HG02798 (cell line): ENCODE data around the gene UBE2G2.
A peak's percentile ranks its signal among the peaks of the same experiment; 100 is the strongest.

Experiments used
- ATAC-seq: cut with Tn5 transposase; IDR thresholded peaks from one replicate; pipeline ENCODE4 v1.9.1; 2021; ENCODE audit warnings: mild to moderate bottlenecking; ENCODE audit not compliant: unreplicated experiment, poor library complexity

The UBE2G2 gene

GRCh38 chr21:44792702-44793591, 8.7 kb downstream of the UBE2G2 start:
- peak; percentile 68 for ATAC-seq

- no peak for ATAC-seq
Measured at GRCh38 chr21:44791993-44792392, 9.6 kb downstream of the UBE2G2 start.

GRCh38 chr21:44791246-44791645, 10.4 kb downstream of the UBE2G2 start:
- ATAC-seq: no peak

GRCh38 chr21:44790368-44790767, 11.3 kb downstream of the UBE2G2 start:
- no peak for ATAC-seq

GRCh38 chr21:44789880-44790279, 11.7 kb downstream of the UBE2G2 start:
- ATAC-seq: no peak

DNA sequence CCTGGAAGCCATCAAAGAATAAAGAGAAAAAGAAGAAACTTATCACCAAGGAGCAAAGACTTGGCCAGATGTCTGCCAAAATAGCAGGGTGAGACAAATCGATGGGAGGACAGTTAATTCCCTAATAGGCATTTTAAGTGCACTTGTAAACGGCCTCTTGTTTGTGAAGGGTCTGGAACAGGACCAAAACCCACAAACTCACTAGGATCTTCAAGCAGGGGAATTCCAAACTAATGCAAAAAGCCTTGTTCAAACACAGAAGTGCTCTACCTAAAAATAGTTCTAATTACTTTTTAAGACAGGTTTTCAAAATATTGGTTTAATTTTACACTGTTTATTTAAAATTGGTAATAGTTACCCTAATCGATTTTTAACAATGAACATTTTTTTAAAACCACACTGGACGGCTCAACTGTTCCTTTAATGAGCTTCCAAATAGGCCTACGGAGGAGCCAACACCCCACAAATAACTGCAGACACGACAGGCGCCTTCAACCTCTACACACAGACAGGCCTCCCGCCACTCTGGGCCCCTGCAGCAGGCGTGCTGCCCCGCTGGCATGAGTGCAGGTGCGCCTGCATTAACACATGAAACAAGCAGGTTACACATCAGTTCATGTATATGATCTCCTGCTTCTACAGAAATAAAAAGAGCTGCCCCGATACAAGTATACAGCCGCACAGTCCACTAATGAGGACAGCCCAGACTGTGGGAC, 15.8 kb downstream of the UBE2G2 start:
- no peak for ATAC-seq

- ATAC-seq: no peak
Measured at GRCh38 chr21:44784810-44785209, 16.8 kb downstream of the UBE2G2 start.

- ATAC-seq: no peak
Measured at GRCh38 chr21:44783020-44783696, 18.5 kb downstream of the UBE2G2 start.

- ATAC-seq: no peak
Measured at GRCh38 chr21:44780767-44781459, 20.7 kb downstream of the UBE2G2 start.

DNA sequence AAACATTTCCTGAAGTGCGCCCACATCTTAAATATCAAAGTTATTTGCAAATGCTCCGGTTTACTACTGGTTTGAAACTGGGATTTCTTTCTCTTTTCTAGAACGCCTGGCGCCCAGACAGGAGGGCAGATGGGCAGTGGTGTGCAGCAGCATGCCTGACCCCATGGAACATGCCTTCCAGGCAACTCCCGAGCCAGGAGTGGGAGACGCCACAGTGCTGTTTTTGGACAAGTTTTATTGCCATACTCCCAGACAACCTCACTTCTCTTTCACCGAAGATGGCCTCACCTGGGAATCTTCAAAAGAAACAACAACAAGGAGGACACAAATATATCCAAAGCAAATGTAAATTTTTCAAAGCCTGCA, 21.5 kb downstream of the UBE2G2 start:
- ATAC-seq: no peak

- no peak for ATAC-seq
Measured at GRCh38 chr21:44779417-44780136, 22.0 kb downstream of the UBE2G2 start.

- no peak for ATAC-seq
Measured at GRCh38 chr21:44778983-44779382, 22.6 kb downstream of the UBE2G2 start.

DNA sequence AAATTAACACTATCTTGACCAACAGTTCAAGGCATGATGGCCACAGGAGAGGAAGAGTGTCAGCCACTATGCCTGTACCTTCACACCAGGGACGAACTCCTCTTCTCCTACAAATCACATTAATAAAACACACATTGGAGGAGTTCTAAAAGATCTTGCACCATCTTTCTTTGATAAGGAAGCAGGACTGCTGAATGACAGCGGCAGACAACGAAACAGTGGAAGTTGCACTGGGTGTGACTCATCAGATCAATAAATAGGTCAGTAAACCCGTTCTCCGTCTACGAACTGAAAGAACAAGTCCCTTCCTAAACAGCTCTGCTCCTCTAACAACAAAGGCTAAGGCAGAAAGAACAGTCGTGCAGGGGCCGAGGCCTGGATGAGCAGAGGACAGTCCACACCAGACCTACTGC, 23.1 kb downstream of the UBE2G2 start:
- ATAC-seq: no peak

DNA sequence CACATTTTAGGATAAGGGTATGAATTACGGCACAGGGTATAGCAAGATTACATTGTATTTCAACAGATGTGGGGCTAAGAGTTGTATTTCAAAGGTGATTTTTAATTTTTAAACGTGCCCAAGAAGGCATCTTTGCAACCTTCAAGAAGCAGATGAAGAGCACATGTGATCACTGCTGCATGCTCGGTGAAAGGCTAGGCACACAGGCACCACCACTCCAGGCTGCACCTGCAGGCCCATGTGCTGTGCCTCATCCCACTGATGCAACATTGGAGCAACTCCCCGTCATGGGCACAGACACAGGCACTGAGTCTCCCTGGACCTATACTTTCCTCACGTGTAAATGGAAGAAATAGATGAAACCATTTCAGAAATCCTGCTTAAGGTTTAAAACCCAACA, 23.5 kb downstream of the UBE2G2 start:
- ATAC-seq: no peak

- ATAC-seq: no peak
Measured at GRCh38 chr21:44774972-44775371, 26.6 kb downstream of the UBE2G2 start.

- ATAC-seq: no peak
Measured at GRCh38 chr21:44773291-44773932, 28.2 kb downstream of the UBE2G2 start.

DNA sequence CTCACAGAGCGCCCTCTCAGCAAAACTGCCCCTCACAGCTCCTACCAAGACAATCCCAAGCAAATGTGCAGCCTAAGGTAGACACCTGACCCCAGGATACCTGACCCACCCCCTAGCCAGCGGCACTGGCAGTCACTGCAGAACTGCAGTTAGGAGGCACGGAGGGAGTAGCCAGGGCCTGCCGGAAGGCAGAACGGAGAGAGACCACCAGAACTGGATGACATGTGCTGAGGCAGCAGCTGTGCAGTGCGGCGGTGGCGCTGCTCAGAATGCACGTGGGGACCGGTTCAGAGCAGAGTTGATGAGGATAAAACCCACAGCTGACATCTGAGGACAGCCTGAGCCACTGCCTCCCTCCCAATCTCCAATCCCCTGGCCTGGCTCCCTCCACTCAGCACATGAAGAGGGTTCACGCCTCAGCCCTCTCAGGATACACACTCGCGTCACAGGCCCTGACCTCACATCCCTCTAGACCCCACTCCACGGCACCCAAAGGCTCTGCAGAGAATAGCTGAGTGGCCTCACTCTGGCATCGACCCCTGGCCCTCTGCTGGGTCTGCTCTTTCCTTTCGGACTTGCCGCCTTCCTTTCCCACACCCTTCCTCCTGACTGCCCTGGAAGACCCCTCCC, 29.6 kb downstream of the UBE2G2 start:
- no peak for ATAC-seq

DNA sequence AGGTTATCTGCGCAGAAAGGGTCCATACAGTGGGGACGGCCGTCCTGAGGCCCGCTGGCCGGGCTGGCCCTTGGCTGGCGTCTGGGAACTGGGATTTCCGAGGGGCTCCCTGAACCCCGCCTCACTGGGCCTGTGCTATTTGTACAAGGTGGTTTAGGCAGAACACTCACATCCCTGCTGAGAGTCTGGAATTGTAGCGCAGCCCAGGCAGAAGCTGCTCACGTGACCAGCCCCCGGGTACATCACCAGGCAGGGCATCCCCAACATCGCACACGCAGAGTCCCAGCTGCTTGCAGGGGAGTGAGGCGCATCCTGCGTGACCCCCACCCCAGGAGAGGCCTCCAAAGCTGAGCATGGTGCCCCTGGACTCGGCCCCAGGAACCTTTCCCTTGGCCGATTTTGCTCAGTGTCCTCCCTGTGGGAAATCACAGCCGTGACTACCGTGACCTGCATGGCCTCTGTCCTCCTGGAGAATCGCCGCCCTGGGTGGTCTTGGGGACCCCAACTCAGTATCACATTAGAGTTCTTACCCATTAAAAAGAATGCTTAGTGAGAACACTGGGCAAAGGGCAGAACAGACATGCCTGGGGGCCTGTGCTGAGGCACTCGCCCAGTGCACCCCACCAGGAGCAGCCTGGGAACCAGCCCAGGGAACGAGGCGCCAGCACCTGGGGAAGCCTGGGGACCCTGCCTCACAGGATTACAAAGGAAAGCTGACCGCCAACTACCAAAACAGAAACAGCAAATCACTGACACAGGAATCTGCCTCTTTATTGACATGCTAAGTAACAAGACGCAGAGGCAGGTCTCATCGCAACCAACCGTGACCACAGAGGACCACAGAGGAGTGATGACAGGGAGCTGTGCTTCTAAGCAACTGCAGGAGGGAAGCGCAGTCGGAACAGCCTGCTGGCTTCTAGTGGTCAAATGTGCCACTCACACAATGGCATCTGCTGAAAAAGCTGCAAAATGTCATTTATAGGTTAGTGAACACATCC, 33.5 kb downstream of the UBE2G2 start:
- no peak for ATAC-seq
